ENCODE results near the gene CAMTA1. TPM values are rescaled to one million over a fixed set of nuclear protein-coding genes. Genes with fewer than 3 reads are reported as not detected.

The CAMTA1 gene
- total RNA-seq, 4 donors from 2014 or later, result 57.4 to 88.3 (median 62.1) TPM

GRCh38 chr1:6960291-6960811 is 175.1 kb downstream of the CAMTA1 start:
- Histone ChIP-seq H3K27me3 (no peaks in the 10 kb centered on the region), H3K4me1 (peaks cover 0 to 26% (median 2%) of the 10 kb centered on the region in 4 donors), H3K9me3 (no peaks in the 10 kb centered on the region), H3K4me3 (no peak overlapping the region), H3K27ac (no peak overlapping the region), H3K36me3 (no peaks in the 10 kb centered on the region)
- TF ChIP-seq, protein P1, sequence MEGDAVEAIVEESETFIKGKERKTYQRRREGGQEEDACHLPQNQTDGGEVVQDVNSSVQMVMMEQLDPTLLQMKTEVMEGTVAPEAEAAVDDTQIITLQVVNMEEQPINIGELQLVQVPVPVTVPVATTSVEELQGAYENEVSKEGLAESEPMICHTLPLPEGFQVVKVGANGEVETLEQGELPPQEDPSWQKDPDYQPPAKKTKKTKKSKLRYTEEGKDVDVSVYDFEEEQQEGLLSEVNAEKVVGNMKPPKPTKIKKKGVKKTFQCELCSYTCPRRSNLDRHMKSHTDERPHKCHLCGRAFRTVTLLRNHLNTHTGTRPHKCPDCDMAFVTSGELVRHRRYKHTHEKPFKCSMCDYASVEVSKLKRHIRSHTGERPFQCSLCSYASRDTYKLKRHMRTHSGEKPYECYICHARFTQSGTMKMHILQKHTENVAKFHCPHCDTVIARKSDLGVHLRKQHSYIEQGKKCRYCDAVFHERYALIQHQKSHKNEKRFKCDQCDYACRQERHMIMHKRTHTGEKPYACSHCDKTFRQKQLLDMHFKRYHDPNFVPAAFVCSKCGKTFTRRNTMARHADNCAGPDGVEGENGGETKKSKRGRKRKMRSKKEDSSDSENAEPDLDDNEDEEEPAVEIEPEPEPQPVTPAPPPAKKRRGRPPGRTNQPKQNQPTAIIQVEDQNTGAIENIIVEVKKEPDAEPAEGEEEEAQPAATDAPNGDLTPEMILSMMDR (IDR thresholded peaks at IDR 0.05), result no peak
- no peak for TF ChIP-seq POLR2A (IDR thresholded peaks at IDR 0.05)
- DNase-seq, result no peak

DNA sequence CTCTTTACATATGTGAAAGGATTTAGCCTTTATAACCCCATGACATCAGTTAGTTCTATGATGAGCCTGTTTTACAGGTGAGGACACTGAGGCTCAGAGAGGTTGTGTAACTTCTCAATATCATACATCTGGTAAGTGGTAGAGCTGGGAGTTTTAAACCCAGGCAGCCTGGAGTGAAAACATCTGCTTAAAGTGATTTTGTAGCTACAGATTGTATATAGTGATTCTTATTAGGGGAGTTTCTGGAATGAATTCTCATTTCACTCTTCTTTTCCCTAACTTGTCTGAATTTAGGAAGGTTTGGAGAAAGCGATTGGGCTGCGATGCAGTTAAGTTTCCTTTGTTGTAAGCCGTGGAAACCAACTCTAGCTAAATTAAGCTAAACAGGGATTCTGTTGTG is 175.6 kb downstream of the CAMTA1 start:
- TF ChIP-seq, protein P1 (IDR thresholded peaks at IDR 0.05), result no peak
- TF ChIP-seq POLR2A (IDR thresholded peaks at IDR 0.05), result no peak
- no peak for DNase-seq
- H3K4me3 ChIP-seq, result no peak overlapping the region
- H3K27me3 ChIP-seq, result no peaks in the 10 kb centered on the region
- H3K9me3 ChIP-seq, result no peaks in the 10 kb centered on the region
- H3K4me1 ChIP-seq, result peaks cover 0 to 21% (median 2%) of the 10 kb centered on the region in 4 donors
- H3K27ac ChIP-seq, result no peak overlapping the region
- H3K36me3 ChIP-seq, result no peaks in the 10 kb centered on the region

DNA sequence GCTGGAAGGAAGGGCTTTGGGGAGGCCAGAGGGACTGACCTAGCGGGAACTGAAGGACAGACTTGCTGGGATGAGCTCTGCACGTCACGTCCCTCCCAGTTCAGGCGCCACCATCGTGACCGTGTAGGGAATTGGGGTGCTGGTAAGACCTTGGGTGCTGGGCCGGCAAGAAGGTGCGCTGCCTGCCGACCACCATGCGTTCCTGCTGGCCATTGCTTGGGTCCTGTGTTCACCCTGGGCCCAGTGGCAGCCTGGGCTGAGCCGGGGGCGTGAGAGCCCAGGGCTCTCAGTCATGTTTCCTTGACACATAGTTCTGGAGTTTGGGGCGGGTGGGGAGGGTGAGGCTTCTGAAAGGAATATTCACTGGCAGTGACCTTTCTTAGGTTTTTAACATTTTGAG is 176.0 kb downstream of the CAMTA1 start:
- no peaks in the 10 kb centered on the region for H3K9me3 ChIP-seq
- TF ChIP-seq POLR2A (IDR thresholded peaks at IDR 0.05), result no peak
- TF ChIP-seq, protein P1 (IDR thresholded peaks at IDR 0.05), result no peak
- DNase-seq, result no peak
- H3K4me3 ChIP-seq, result no peak overlapping the region
- no peaks in the 10 kb centered on the region for H3K27me3 ChIP-seq
- H3K27ac ChIP-seq, result no peak overlapping the region
- H3K36me3 ChIP-seq, result no peaks in the 10 kb centered on the region
- peaks cover 0 to 17% (median 2%) of the 10 kb centered on the region in 4 donors for H3K4me1 ChIP-seq

DNA sequence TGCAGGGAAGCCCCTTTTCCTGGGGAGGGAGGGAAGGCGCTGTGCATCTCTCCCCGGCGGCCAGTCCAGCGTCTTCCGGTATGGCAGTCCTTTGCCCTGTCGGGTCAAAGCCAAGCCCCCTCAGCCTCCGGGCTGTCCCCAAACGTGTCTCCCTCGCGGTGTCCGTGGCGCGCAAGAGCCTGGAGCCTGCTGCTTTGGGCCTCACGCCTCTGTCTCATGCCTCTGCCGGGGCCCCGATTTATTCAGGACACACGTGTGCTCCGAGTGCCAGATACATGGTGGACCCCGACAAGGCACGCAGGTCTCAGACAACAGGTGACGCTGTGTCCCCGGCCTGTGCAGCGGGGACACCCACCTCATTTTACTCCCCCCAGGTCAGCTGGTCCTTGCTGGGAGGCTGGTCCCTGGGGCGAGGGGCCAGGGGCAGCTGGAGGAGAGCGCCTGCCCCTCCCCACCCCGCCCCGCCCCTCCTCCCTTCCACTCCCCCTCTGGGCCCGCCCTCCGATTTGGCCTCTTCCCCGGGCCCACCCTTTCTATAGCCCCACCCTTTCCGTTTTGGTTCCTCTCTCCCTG is 176.7 kb downstream of the CAMTA1 start:
- H3K36me3 ChIP-seq, result no peaks in the 10 kb centered on the region
- H3K4me1 ChIP-seq, result peaks cover 0 to 16% (median 2%) of the 10 kb centered on the region in 4 donors
- no peak overlapping the region for H3K27ac ChIP-seq
- no peaks in the 10 kb centered on the region for H3K27me3 ChIP-seq
- TF ChIP-seq, protein P1 (IDR thresholded peaks at IDR 0.05), result no peak
- TF ChIP-seq POLR2A (IDR thresholded peaks at IDR 0.05), result no peak
- no peak overlapping the region for H3K4me3 ChIP-seq
- H3K9me3 ChIP-seq, result no peaks in the 10 kb centered on the region
- no peak for DNase-seq

- peak overlapping the region in 1 of 4 donors; percentile 15 for H3K4me3 ChIP-seq
- no peaks in the 10 kb centered on the region for H3K27me3 ChIP-seq
- H3K9me3 ChIP-seq, result no peaks in the 10 kb centered on the region
- peaks cover 0 to 16% (median 2%) of the 10 kb centered on the region in 4 donors for H3K4me1 ChIP-seq
- peak; percentile 43 to 67 (median 64) for DNase-seq
- TF ChIP-seq, protein P1 (IDR thresholded peaks at IDR 0.05), result no peak
- no peak for TF ChIP-seq POLR2A (IDR thresholded peaks at IDR 0.05)
- H3K27ac ChIP-seq, result no peak overlapping the region
- no peaks in the 10 kb centered on the region for H3K36me3 ChIP-seq
These were observed 177.3 kb downstream of the CAMTA1 start for GRCh38 chr1:6962478-6962995.
